Measurements from ENCODE around the gene CACNG4. TPM values are rescaled to one million over a fixed set of nuclear protein-coding genes. Genes with fewer than 3 reads are reported as not detected.

CACNG4 gene
- total RNA-seq, 1 experiment from 2014 or later: not detected

GRCh38 chr17:67051155-67051538 lies 86.6 kb downstream of the CACNG4 start:
- H2AFZ ChIP-seq (ENCODE audit: low read length): no peak overlapping the region
- H3K4me3 ChIP-seq (ENCODE audit: low read length): no peak overlapping the region
- no peaks in the 10 kb centered on the region for H3K36me3 ChIP-seq (ENCODE audit: insufficient read depth, low read length)
- H3K27me3 ChIP-seq (ENCODE audit: low read length): peaks cover 3% of the 10 kb centered on the region; the same call in 1 of the 2 replicates
- H3K79me2 ChIP-seq (ENCODE audit: low read length): no peaks in the 10 kb centered on the region
- no peaks in the 10 kb centered on the region for H3K9me2 ChIP-seq (replicated peaks; ENCODE audit: insufficient read depth, low read length)
- H3K9me3 ChIP-seq (ENCODE audit: low read length): peaks cover 5% of the 10 kb centered on the region; the same call in 1 of the 2 replicates
- no peak for DNase-seq
- H3K9ac ChIP-seq (ENCODE audit: low read length): no peak overlapping the region
- no peak overlapping the region for H3K4me2 ChIP-seq (ENCODE audit: low read depth, low read length, poor library complexity, severe bottlenecking)
- H3K27ac ChIP-seq (ENCODE audit: low read length): no peak overlapping the region
- H3K4me1 ChIP-seq (ENCODE audit: low read length): peaks cover 1% of the 10 kb centered on the region
- H4K20me1 ChIP-seq (ENCODE audit: insufficient read depth, low read depth, low read length): no peaks in the 10 kb centered on the region

GRCh38 chr17:67051837-67052236 lies 87.3 kb downstream of the CACNG4 start:
- Histone ChIP-seq H4K20me1 (ENCODE audit: insufficient read depth, low read depth, low read length) (no peaks in the 10 kb centered on the region), H3K4me2 (ENCODE audit: low read depth, low read length, poor library complexity, severe bottlenecking) (no peak overlapping the region), H3K9me2 (replicated peaks; ENCODE audit: insufficient read depth, low read length) (no peaks in the 10 kb centered on the region), H3K4me1 (ENCODE audit: low read length) (peaks cover 8% of the 10 kb centered on the region), H3K79me2 (ENCODE audit: low read length) (no peaks in the 10 kb centered on the region), H3K9ac (ENCODE audit: low read length) (no peak overlapping the region), H3K27ac (ENCODE audit: low read length) (no peak overlapping the region), H3K27me3 (ENCODE audit: low read length) (peaks cover 3% of the 10 kb centered on the region; the same call in 1 of the 2 replicates), H3K9me3 (ENCODE audit: low read length) (peaks cover 5% of the 10 kb centered on the region; the same call in 1 of the 2 replicates), H3K36me3 (ENCODE audit: insufficient read depth, low read length) (no peaks in the 10 kb centered on the region), H2AFZ (ENCODE audit: low read length) (no peak overlapping the region), H3K4me3 (ENCODE audit: low read length) (no peak overlapping the region)
- no peak for DNase-seq

GRCh38 chr17:67052720-67053437 lies 88.4 kb downstream of the CACNG4 start:
- Histone ChIP-seq H4K20me1 (ENCODE audit: insufficient read depth, low read depth, low read length) (no peaks in the 10 kb centered on the region), H3K4me1 (ENCODE audit: low read length) (peaks cover 12% of the 10 kb centered on the region), H3K36me3 (ENCODE audit: insufficient read depth, low read length) (no peaks in the 10 kb centered on the region), H3K9ac (ENCODE audit: low read length) (no peak overlapping the region), H3K9me3 (ENCODE audit: low read length) (peaks cover 5% of the 10 kb centered on the region; the same call in 1 of the 2 replicates), H3K79me2 (ENCODE audit: low read length) (no peaks in the 10 kb centered on the region), H3K9me2 (replicated peaks; ENCODE audit: insufficient read depth, low read length) (no peaks in the 10 kb centered on the region), H2AFZ (ENCODE audit: low read length) (no peak overlapping the region), H3K4me3 (ENCODE audit: low read length) (no peak overlapping the region), H3K27me3 (ENCODE audit: low read length) (no peaks in the 10 kb centered on the region; the same call in 1 of the 2 replicates), H3K4me2 (ENCODE audit: low read depth, low read length, poor library complexity, severe bottlenecking) (no peak overlapping the region), H3K27ac (ENCODE audit: low read length) (no peak overlapping the region)
- DNase-seq: no peak

- Histone ChIP-seq H3K4me3 (ENCODE audit: low read length) (no peak overlapping the region), H3K4me2 (ENCODE audit: low read depth, low read length, poor library complexity, severe bottlenecking) (no peak overlapping the region), H3K9me3 (ENCODE audit: low read length) (peaks cover 4% of the 10 kb centered on the region; the same call in 1 of the 2 replicates), H4K20me1 (ENCODE audit: insufficient read depth, low read depth, low read length) (no peaks in the 10 kb centered on the region), H3K9ac (ENCODE audit: low read length) (no peak overlapping the region), H3K27me3 (ENCODE audit: low read length) (no peaks in the 10 kb centered on the region; the same call in 1 of the 2 replicates), H3K4me1 (ENCODE audit: low read length) (peaks cover 12% of the 10 kb centered on the region), H3K36me3 (ENCODE audit: insufficient read depth, low read length) (no peaks in the 10 kb centered on the region), H3K9me2 (replicated peaks; ENCODE audit: insufficient read depth, low read length) (no peaks in the 10 kb centered on the region), H3K27ac (ENCODE audit: low read length) (no peak overlapping the region), H3K79me2 (ENCODE audit: low read length) (no peaks in the 10 kb centered on the region), H2AFZ (ENCODE audit: low read length) (no peak overlapping the region)
- DNase-seq: no peak
Measured at GRCh38 chr17:67053438-67054000, 89.0 kb downstream of the CACNG4 start.

- Histone ChIP-seq H3K36me3 (ENCODE audit: insufficient read depth, low read length) (no peaks in the 10 kb centered on the region), H3K4me2 (ENCODE audit: low read depth, low read length, poor library complexity, severe bottlenecking) (no peak overlapping the region), H3K79me2 (ENCODE audit: low read length) (no peaks in the 10 kb centered on the region), H3K9ac (ENCODE audit: low read length) (no peak overlapping the region), H3K27ac (ENCODE audit: low read length) (no peak overlapping the region), H2AFZ (ENCODE audit: low read length) (no peak overlapping the region), H3K4me3 (ENCODE audit: low read length) (no peak overlapping the region), H3K4me1 (ENCODE audit: low read length) (peaks cover 12% of the 10 kb centered on the region), H3K9me2 (replicated peaks; ENCODE audit: insufficient read depth, low read length) (no peaks in the 10 kb centered on the region), H3K9me3 (ENCODE audit: low read length) (no peaks in the 10 kb centered on the region; the same call in 1 of the 2 replicates), H3K27me3 (ENCODE audit: low read length) (no peaks in the 10 kb centered on the region; the same call in 1 of the 2 replicates), H4K20me1 (ENCODE audit: insufficient read depth, low read depth, low read length) (no peaks in the 10 kb centered on the region)
- no peak for DNase-seq
Measured at GRCh38 chr17:67054011-67054591, 89.6 kb downstream of the CACNG4 start.

GRCh38 chr17:67054608-67055007 lies 90.1 kb downstream of the CACNG4 start:
- H4K20me1 ChIP-seq (ENCODE audit: insufficient read depth, low read depth, low read length): no peaks in the 10 kb centered on the region
- no peak overlapping the region for H2AFZ ChIP-seq (ENCODE audit: low read length)
- H3K4me3 ChIP-seq (ENCODE audit: low read length): no peak overlapping the region
- no peak overlapping the region for H3K27ac ChIP-seq (ENCODE audit: low read length)
- H3K9me2 ChIP-seq (replicated peaks; ENCODE audit: insufficient read depth, low read length): no peaks in the 10 kb centered on the region
- peaks cover 12% of the 10 kb centered on the region for H3K4me1 ChIP-seq (ENCODE audit: low read length)
- no peaks in the 10 kb centered on the region; the same call in 1 of the 2 replicates for H3K27me3 ChIP-seq (ENCODE audit: low read length)
- no peak overlapping the region for H3K9ac ChIP-seq (ENCODE audit: low read length)
- no peak overlapping the region for H3K4me2 ChIP-seq (ENCODE audit: low read depth, low read length, poor library complexity, severe bottlenecking)
- H3K9me3 ChIP-seq (ENCODE audit: low read length): no peaks in the 10 kb centered on the region; the same call in 1 of the 2 replicates
- H3K79me2 ChIP-seq (ENCODE audit: low read length): no peaks in the 10 kb centered on the region
- DNase-seq: no peak
- no peaks in the 10 kb centered on the region for H3K36me3 ChIP-seq (ENCODE audit: insufficient read depth, low read length)

GRCh38 chr17:67055041-67055443 lies 90.5 kb downstream of the CACNG4 start:
- no peak overlapping the region for H2AFZ ChIP-seq (ENCODE audit: low read length)
- no peaks in the 10 kb centered on the region; the same call in 1 of the 2 replicates for H3K27me3 ChIP-seq (ENCODE audit: low read length)
- no peaks in the 10 kb centered on the region for H3K79me2 ChIP-seq (ENCODE audit: low read length)
- H3K9me3 ChIP-seq (ENCODE audit: low read length): no peaks in the 10 kb centered on the region
- no peak overlapping the region for H3K4me2 ChIP-seq (ENCODE audit: low read depth, low read length, poor library complexity, severe bottlenecking)
- no peaks in the 10 kb centered on the region for H3K36me3 ChIP-seq (ENCODE audit: insufficient read depth, low read length)
- H3K4me1 ChIP-seq (ENCODE audit: low read length): peaks cover 12% of the 10 kb centered on the region
- DNase-seq: no peak
- no peak overlapping the region for H3K4me3 ChIP-seq (ENCODE audit: low read length)
- no peak overlapping the region for H3K9ac ChIP-seq (ENCODE audit: low read length)
- no peaks in the 10 kb centered on the region for H3K9me2 ChIP-seq (replicated peaks; ENCODE audit: insufficient read depth, low read length)
- no peaks in the 10 kb centered on the region for H4K20me1 ChIP-seq (ENCODE audit: insufficient read depth, low read depth, low read length)
- H3K27ac ChIP-seq (ENCODE audit: low read length): no peak overlapping the region
